ENCODE measurements around the gene MYF6.

MYF6 gene

DNA sequence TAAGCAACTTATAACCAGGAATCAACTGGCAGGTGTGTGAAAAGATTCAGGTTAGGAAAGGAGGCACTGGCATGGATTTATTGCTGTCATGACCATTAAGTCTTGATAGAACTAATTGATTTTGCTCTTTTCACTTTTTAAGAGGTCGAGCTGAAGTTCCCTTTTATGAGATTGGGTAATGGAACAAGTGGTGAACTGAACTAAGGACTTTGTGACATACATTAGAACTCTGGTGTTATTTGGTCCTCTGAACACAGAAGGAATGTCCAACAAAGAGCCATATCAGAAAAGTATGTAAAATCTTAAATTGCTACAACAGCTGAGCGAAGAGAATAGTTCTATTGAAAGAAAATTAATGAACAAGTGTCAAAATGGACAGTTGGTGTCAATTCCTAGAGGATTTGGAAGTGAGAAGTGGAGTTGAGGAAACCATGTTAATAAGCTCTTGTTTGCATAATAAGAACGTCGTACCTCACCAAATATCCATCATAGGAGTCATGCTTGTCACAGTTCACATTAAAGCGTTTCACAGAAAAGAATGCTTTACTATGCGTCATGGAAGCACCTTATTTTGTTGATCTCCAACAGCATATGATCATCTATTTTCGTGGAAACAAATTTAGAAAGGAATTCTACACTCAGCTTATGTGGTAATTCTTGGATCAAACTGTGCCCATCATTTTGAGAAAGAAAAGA, 8.4 kb upstream of the MYF6 start:
- TF ChIP-seq, protein P1, sequence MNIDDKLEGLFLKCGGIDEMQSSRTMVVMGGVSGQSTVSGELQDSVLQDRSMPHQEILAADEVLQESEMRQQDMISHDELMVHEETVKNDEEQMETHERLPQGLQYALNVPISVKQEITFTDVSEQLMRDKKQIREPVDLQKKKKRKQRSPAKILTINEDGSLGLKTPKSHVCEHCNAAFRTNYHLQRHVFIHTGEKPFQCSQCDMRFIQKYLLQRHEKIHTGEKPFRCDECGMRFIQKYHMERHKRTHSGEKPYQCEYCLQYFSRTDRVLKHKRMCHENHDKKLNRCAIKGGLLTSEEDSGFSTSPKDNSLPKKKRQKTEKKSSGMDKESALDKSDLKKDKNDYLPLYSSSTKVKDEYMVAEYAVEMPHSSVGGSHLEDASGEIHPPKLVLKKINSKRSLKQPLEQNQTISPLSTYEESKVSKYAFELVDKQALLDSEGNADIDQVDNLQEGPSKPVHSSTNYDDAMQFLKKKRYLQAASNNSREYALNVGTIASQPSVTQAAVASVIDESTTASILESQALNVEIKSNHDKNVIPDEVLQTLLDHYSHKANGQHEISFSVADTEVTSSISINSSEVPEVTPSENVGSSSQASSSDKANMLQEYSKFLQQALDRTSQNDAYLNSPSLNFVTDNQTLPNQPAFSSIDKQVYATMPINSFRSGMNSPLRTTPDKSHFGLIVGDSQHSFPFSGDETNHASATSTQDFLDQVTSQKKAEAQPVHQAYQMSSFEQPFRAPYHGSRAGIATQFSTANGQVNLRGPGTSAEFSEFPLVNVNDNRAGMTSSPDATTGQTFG (tag by site-specific recombination; IDR thresholded peaks at IDR 0.05; ENCODE audit: borderline replicate concordance), result no peak
- no peak for TF ChIP-seq ZNF155 (tag by site-specific recombination; IDR thresholded peaks at IDR 0.05)
- Histone ChIP-seq H3K9me3 (ENCODE audit: control insufficient read depth, insufficient read depth, low read depth, low read length) (no peaks in the 10 kb centered on the region), H3K36me3 (ENCODE audit: control insufficient read depth in 2 of 2, insufficient read depth in 1 of 2, low read length in 2 of 2) (no peaks in the 10 kb centered on the region), H3K4me1 (ENCODE audit: control insufficient read depth, insufficient read depth, low read length) (no peaks in the 10 kb centered on the region), H3K4me3 (ENCODE audit: low read depth, low read length) (no peak overlapping the region), H3K27ac (ENCODE audit: extremely low read depth, low read depth, low read length) (no peak overlapping the region)
- ChIA-PET CTCF (interaction anchor here (0.5 to 0.8 kb wide), 2 partner anchors 70 to 386 kb away, joined by 3 read pairs; no protein-coding TSS in a partner anchor), POLR2A (no interaction called here)

DNA sequence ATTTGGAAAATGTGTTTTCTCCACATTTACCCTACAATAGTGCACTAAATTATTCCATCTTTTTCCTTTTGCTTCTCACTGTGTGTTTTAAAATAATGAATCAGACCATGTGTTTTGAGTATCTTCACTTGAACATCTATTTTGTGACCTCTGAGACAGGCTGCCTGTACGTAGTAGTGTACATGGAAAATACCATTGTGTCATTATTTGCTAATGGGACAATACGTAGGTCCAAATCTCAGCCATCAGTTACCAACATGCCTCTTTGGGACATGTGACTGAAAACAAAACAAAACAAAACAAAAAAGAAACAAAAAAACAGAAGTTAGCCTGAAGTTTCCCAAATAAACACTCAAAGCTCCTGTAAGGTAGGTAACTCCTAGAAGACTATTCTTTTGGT, 7.1 kb upstream of the MYF6 start:
- no peak overlapping the region for H3K4me3 ChIP-seq (ENCODE audit: low read depth, low read length)
- CTCF ChIA-PET, result no interaction called here
- no peaks in the 10 kb centered on the region for H3K9me3 ChIP-seq (ENCODE audit: control insufficient read depth, insufficient read depth, low read depth, low read length)

DNA sequence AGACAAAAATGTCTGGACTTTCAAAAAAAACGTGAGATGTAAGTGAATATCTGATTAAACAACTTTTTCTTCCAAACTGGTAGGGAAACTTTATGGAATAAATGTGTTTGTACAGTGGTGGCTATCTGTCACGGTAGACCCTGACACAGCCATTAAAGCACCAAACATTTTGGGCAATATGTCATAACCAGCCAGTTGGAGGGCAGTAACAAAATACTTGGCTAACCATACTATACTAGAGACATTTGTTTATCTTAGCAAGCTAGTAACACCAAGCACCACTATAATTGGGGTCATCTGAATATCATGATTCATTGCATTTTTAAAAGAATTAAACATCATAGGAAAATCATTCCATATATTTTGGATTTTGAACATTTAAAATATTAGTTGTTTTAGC, 6.0 kb upstream of the MYF6 start:
- Histone ChIP-seq H3K4me3 (ENCODE audit: low read depth, low read length) (no peak overlapping the region), H3K9me3 (ENCODE audit: control insufficient read depth, insufficient read depth, low read depth, low read length) (no peaks in the 10 kb centered on the region), H3K27ac (ENCODE audit: extremely low read depth, low read depth, low read length) (no peak overlapping the region), H3K4me1 (ENCODE audit: control insufficient read depth, insufficient read depth, low read length) (no peaks in the 10 kb centered on the region), H3K36me3 (ENCODE audit: control insufficient read depth in 2 of 2, insufficient read depth in 1 of 2, low read length in 2 of 2) (no peaks in the 10 kb centered on the region)
- POLR2A ChIA-PET, result no interaction called here
- CTCF ChIA-PET, result interaction anchor here (0.7 kb wide), 1 partner anchor 9 kb away, joined by 3 read pairs; no protein-coding TSS in a partner anchor
- TF ChIP-seq ZNF792 (tag by site-specific recombination; IDR thresholded peaks at IDR 0.05) (no peak), ZFP3 (tag by site-specific recombination; IDR thresholded peaks at IDR 0.05; ENCODE audit: low read depth) (no peak)

More for the DNA sequence above, 7.1 kb upstream of the MYF6 start:
- Histone ChIP-seq H3K27ac (ENCODE audit: extremely low read depth, low read depth, low read length) (no peak overlapping the region), H3K4me1 (ENCODE audit: control insufficient read depth, insufficient read depth, low read length) (no peaks in the 10 kb centered on the region), H3K36me3 (ENCODE audit: control insufficient read depth in 2 of 2, insufficient read depth in 1 of 2, low read length in 2 of 2) (no peaks in the 10 kb centered on the region)
- POLR2A ChIA-PET, result no interaction called here
- no peak for TF ChIP-seq ZNF830 (tag by site-specific recombination; IDR thresholded peaks at IDR 0.05; ENCODE audit: low read depth)
- no peak for TF ChIP-seq ZNF747 (tag by site-specific recombination; IDR thresholded peaks at IDR 0.05)
- TF ChIP-seq ZBTB20 (tag by site-specific recombination; IDR thresholded peaks at IDR 0.05), result no peak
- TF ChIP-seq GLI2 (tag by site-specific recombination; IDR thresholded peaks at IDR 0.05; ENCODE audit: borderline replicate concordance, low read depth), result no peak
- no peak for TF ChIP-seq ZNF2 (tag by site-specific recombination; IDR thresholded peaks at IDR 0.05)
- TF ChIP-seq, protein P2, sequence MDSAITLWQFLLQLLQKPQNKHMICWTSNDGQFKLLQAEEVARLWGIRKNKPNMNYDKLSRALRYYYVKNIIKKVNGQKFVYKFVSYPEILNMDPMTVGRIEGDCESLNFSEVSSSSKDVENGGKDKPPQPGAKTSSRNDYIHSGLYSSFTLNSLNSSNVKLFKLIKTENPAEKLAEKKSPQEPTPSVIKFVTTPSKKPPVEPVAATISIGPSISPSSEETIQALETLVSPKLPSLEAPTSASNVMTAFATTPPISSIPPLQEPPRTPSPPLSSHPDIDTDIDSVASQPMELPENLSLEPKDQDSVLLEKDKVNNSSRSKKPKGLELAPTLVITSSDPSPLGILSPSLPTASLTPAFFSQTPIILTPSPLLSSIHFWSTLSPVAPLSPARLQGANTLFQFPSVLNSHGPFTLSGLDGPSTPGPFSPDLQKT (IDR thresholded peaks at IDR 0.05; ENCODE audit: borderline replicate concordance, low read depth, low read length), result no peak
- no peak for TF ChIP-seq ZNF223 (tag by site-specific recombination; IDR thresholded peaks at IDR 0.05)
- TF ChIP-seq ZNF785 (tag by site-specific recombination; IDR thresholded peaks at IDR 0.05), result no peak
- TF ChIP-seq, protein P3, sequence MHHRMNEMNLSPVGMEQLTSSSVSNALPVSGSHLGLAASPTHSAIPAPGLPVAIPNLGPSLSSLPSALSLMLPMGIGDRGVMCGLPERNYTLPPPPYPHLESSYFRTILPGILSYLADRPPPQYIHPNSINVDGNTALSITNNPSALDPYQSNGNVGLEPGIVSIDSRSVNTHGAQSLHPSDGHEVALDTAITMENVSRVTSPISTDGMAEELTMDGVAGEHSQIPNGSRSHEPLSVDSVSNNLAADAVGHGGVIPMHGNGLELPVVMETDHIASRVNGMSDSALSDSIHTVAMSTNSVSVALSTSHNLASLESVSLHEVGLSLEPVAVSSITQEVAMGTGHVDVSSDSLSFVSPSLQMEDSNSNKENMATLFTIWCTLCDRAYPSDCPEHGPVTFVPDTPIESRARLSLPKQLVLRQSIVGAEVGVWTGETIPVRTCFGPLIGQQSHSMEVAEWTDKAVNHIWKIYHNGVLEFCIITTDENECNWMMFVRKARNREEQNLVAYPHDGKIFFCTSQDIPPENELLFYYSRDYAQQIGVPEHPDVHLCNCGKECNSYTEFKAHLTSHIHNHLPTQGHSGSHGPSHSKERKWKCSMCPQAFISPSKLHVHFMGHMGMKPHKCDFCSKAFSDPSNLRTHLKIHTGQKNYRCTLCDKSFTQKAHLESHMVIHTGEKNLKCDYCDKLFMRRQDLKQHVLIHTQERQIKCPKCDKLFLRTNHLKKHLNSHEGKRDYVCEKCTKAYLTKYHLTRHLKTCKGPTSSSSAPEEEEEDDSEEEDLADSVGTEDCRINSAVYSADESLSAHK (tag by site-specific recombination; IDR thresholded peaks at IDR 0.05), result no peak
- TF ChIP-seq ZNF37A (tag by site-specific recombination; IDR thresholded peaks at IDR 0.05), result no peak
- TF ChIP-seq, protein P4, sequence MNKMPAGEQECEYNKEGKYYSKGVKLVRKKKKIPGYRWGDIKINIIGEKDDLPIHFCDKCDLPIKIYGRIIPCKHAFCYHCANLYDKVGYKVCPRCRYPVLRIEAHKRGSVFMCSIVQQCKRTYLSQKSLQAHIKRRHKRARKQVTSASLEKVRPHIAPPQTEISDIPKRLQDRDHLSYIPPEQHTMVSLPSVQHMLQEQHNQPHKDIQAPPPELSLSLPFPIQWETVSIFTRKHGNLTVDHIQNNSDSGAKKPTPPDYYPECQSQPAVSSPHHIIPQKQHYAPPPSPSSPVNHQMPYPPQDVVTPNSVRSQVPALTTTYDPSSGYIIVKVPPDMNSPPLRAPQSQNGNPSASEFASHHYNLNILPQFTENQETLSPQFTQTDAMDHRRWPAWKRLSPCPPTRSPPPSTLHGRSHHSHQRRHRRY (tag by site-specific recombination; IDR thresholded peaks at IDR 0.05), result no peak

Data from HEK293 (cell line).